B cell (primary cell): ENCODE data around the gene SNX17. TPM values are rescaled to one million over a fixed set of nuclear protein-coding genes. Genes with fewer than 3 reads are reported as not detected.

Source experiments
- polyA plus RNA-seq: library from polyadenylated mRNA; depleted of rRNA; stranded (reverse); fragments of >200 nt; gene quantifications from 2 replicates; pipeline ENCODE4 v1.2.3, GENCODE V29; 2012
- total RNA-seq, 2 donors: library from RNA; stranded (reverse); fragments of 120-200 nt in 1 of 2; gene quantifications; 1 replicate in 1 of 2; 2 replicates in 1 of 2; pipeline versions ENCODE4 v1.2.3 to v1.2.4, GENCODE V29; 2013 to 2022

The SNX17 gene
- total and polyA plus RNA-seq, 2 donors (not counting 1 experiment from before 2014, with no cell fraction given) = 103 to 158 TPM

Other genes with a start within 250 kb of the SNX17 start
- gene ABHD1, start 246.8 kb upstream of the SNX17 start, total RNA-seq = 0.73 and 1.5 TPM in 2 replicates
- gene ABHD1, start 246.8 kb upstream of the SNX17 start, polyA plus RNA-seq = 0.92 and 2.7 TPM in 2 replicates
- 44.6 and 46.0 TPM in 2 replicates for gene PREB, start 236.0 kb upstream of the SNX17 start, total RNA-seq
- 63.9 and 88.9 TPM in 2 replicates for gene PREB, start 236.0 kb upstream of the SNX17 start, polyA plus RNA-seq
- gene PRR30, start 231.2 kb upstream of the SNX17 start, total RNA-seq = not detected in 2 replicates
- not detected in 2 replicates for gene PRR30, start 231.2 kb upstream of the SNX17 start, polyA plus RNA-seq
- 0.10 TPM in 1 of 2 replicates, not detected in the other for gene TCF23, start 221.6 kb upstream of the SNX17 start, total RNA-seq
- not detected in 2 replicates for gene TCF23, start 221.6 kb upstream of the SNX17 start, polyA plus RNA-seq
- 88.8 and 89.9 TPM in 2 replicates for gene ATRAID, start 158.6 kb upstream of the SNX17 start, total RNA-seq
- gene ATRAID, start 158.6 kb upstream of the SNX17 start, polyA plus RNA-seq = 106 and 117 TPM in 2 replicates
- gene SLC5A6, start 158.3 kb upstream of the SNX17 start, total RNA-seq = 46.1 and 50.8 TPM in 2 replicates
- 52.6 and 82.3 TPM in 2 replicates for gene SLC5A6, start 158.3 kb upstream of the SNX17 start, polyA plus RNA-seq
- gene CAD, start 153.2 kb upstream of the SNX17 start, total RNA-seq = 35.6 and 36.0 TPM in 2 replicates
- gene CAD, start 153.2 kb upstream of the SNX17 start, polyA plus RNA-seq = 29.0 and 48.5 TPM in 2 replicates
- not detected in 2 replicates for gene SLC30A3, start 107.6 kb upstream of the SNX17 start, total RNA-seq
- 0.07 and 0.09 TPM in 2 replicates for gene SLC30A3, start 107.6 kb upstream of the SNX17 start, polyA plus RNA-seq
- gene DNAJC5G, start 95.2 kb upstream of the SNX17 start, total RNA-seq = 0.39 TPM in 1 of 2 replicates, not detected in the other
- gene DNAJC5G, start 95.2 kb upstream of the SNX17 start, polyA plus RNA-seq = not detected in 2 replicates
- not detected in 2 replicates for gene TRIM54, start 88.2 kb upstream of the SNX17 start, total RNA-seq
- not detected in 2 replicates for gene TRIM54, start 88.2 kb upstream of the SNX17 start, polyA plus RNA-seq
- gene UCN, start 62.2 kb upstream of the SNX17 start, total RNA-seq = 2.7 and 3.6 TPM in 2 replicates
- 4.3 and 4.5 TPM in 2 replicates for gene UCN, start 62.2 kb upstream of the SNX17 start, polyA plus RNA-seq
- gene MPV17, start 47.5 kb upstream of the SNX17 start, total RNA-seq = 103 and 111 TPM in 2 replicates
- gene MPV17, start 47.5 kb upstream of the SNX17 start, polyA plus RNA-seq = 137 and 148 TPM in 2 replicates
- gene GTF3C2, start 13.9 kb upstream of the SNX17 start, total RNA-seq = 114 and 121 TPM in 2 replicates
- 84.8 and 91.4 TPM in 2 replicates for gene GTF3C2, start 13.9 kb upstream of the SNX17 start, polyA plus RNA-seq
- 50.5 and 56.7 TPM in 2 replicates for gene EIF2B4, start 278 bp upstream of the SNX17 start, total RNA-seq
- gene EIF2B4, start 278 bp upstream of the SNX17 start, polyA plus RNA-seq = 33.8 and 47.7 TPM in 2 replicates
- gene ZNF513, start 10.1 kb downstream of the SNX17 start, total RNA-seq = 29.0 and 31.7 TPM in 2 replicates
- gene ZNF513, start 10.1 kb downstream of the SNX17 start, polyA plus RNA-seq = 29.5 and 36.8 TPM in 2 replicates
- 45.5 and 48.9 TPM in 2 replicates for gene PPM1G, start 39.0 kb downstream of the SNX17 start, total RNA-seq
- gene PPM1G, start 39.0 kb downstream of the SNX17 start, polyA plus RNA-seq = 23.7 and 27.1 TPM in 2 replicates
- gene NRBP1, start 58.0 kb downstream of the SNX17 start, total RNA-seq = 109 and 115 TPM in 2 replicates
- gene NRBP1, start 58.0 kb downstream of the SNX17 start, polyA plus RNA-seq = 69.2 and 105 TPM in 2 replicates
- 15.0 and 16.5 TPM in 2 replicates for gene KRTCAP3, start 71.8 kb downstream of the SNX17 start, total RNA-seq
- gene KRTCAP3, start 71.8 kb downstream of the SNX17 start, polyA plus RNA-seq = 8.6 TPM in 2 replicates
- 33.3 and 41.0 TPM in 2 replicates for gene IFT172, start 119.1 kb downstream of the SNX17 start, total RNA-seq
- 20.1 and 21.4 TPM in 2 replicates for gene IFT172, start 119.1 kb downstream of the SNX17 start, polyA plus RNA-seq
- not detected in 2 replicates for gene FNDC4, start 124.6 kb downstream of the SNX17 start, total RNA-seq
- gene FNDC4, start 124.6 kb downstream of the SNX17 start, polyA plus RNA-seq = 0.17 and 0.31 TPM in 2 replicates
- not detected in 2 replicates for gene GCKR, start 126.2 kb downstream of the SNX17 start, total RNA-seq
- gene GCKR, start 126.2 kb downstream of the SNX17 start, polyA plus RNA-seq = not detected in 2 replicates
- 65.2 and 72.3 TPM in 2 replicates for gene ZNF512, start 212.4 kb downstream of the SNX17 start, total RNA-seq
- 26.4 and 33.3 TPM in 2 replicates for gene ZNF512, start 212.4 kb downstream of the SNX17 start, polyA plus RNA-seq